Tibial artery (tissue), 4 donors: ENCODE data around the gene RPSA.
A peak's percentile ranks its signal among the peaks of the same experiment; 100 is the strongest.

Source experiments
- DNase-seq, 2 donors: peaks; one replicate each; pipeline ENCODE4 v3.0.0-alpha.2; 2019
- H3K27ac ChIP-seq, 2 donors: fragments of 200-600 bp; sonication (generic) in 1 of 2; 1 replicate in 1 of 2; 2 replicates in 1 of 2; pipeline ENCODE4 v1.5.1; 2018 to 2019; ENCODE audit warnings: mild to moderate bottlenecking in 1 of 2
- H3K27me3 ChIP-seq, 2 donors: fragments of 200-600 bp; sonication (generic) in 1 of 2; one replicate each; pipeline versions ENCODE4 v1.5.1 to v1.6.0; 2016 to 2019
- H3K36me3 ChIP-seq, 3 donors: fragments of 200-600 bp; sonication (generic) in 2 of 3; one replicate each; pipeline ENCODE4 v1.5.1; 2016 to 2019; ENCODE audit warnings: mild to moderate bottlenecking in 2 of 3
- H3K4me1 ChIP-seq, 4 donors: fragments of 200-600 bp; sonication (generic) in 2 of 4; 1 replicate in 3 of 4; 2 replicates in 1 of 4; pipeline ENCODE4 v1.5.1; 2016 to 2019
- H3K4me3 ChIP-seq, 2 donors: fragments of 200-600 bp; sonication (generic) in 1 of 2; 1 replicate in 1 of 2; 2 replicates in 1 of 2; pipeline ENCODE4 v1.5.1; 2018 to 2019; ENCODE audit warnings: mild to moderate bottlenecking in 2 of 2
- H3K9me3 ChIP-seq, 3 donors: fragments of 200-600 bp; sonication (generic) in 1 of 3; one replicate each; pipeline ENCODE4 v1.5.1; 2016 to 2019
- intact Hi-C: fragments of 100-400 bp; cut with DNase I; formaldehyde crosslinking; loops from one replicate; pipeline ENCODE4 v1.15.0; 2023; ENCODE audit warnings: low total_unique reads
- TF ChIP-seq, protein P1 (sequence below), 2 experiments: fragments of 200-600 bp in 1 of 2; fragments of 450-650 bp in 1 of 2; IDR thresholded peaks; one replicate each; pipeline ENCODE4 v1.5.1; 2017 to 2019; ENCODE audit warnings: antibody characterized with exemption in 2 of 2, mild to moderate bottlenecking in 1 of 2, moderate library complexity in 1 of 2

Gene RPSA

DNA sequence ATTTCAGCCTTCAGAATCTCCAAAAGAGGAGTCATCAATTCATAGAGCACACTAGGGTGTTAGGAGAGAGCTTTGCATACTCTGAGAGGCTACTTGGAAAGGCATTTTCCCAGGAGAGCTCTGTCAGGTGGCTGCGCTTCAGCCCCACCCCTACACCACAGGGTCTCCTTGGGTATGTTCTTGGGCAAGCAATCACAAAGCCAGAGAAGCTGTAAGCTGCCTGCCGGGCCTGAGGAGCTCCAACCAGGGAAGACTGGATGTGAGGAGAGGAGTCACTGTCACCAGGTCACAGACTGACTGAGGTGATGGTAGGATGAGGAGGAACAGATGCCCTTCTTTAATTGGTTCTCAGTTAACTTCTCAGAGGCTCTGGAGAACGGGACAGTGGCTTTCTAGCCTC, 9.8 kb upstream of the RPSA start:
- Histone ChIP-seq H3K4me3 (no peak overlapping the region), H3K36me3 (peaks cover 61 to 96% (median 92%) of the 10 kb centered on the region in 3 donors), H3K27ac (no peak overlapping the region), H3K4me1 (no peaks in the 10 kb centered on the region), H3K27me3 (no peaks in the 10 kb centered on the region), H3K9me3 (no peaks in the 10 kb centered on the region)
- intact Hi-C loops, result no loop called here
- TF ChIP-seq, protein P1, sequence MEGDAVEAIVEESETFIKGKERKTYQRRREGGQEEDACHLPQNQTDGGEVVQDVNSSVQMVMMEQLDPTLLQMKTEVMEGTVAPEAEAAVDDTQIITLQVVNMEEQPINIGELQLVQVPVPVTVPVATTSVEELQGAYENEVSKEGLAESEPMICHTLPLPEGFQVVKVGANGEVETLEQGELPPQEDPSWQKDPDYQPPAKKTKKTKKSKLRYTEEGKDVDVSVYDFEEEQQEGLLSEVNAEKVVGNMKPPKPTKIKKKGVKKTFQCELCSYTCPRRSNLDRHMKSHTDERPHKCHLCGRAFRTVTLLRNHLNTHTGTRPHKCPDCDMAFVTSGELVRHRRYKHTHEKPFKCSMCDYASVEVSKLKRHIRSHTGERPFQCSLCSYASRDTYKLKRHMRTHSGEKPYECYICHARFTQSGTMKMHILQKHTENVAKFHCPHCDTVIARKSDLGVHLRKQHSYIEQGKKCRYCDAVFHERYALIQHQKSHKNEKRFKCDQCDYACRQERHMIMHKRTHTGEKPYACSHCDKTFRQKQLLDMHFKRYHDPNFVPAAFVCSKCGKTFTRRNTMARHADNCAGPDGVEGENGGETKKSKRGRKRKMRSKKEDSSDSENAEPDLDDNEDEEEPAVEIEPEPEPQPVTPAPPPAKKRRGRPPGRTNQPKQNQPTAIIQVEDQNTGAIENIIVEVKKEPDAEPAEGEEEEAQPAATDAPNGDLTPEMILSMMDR (IDR thresholded peaks at IDR 0.05), result no peak
- DNase-seq, result no peak

DNA sequence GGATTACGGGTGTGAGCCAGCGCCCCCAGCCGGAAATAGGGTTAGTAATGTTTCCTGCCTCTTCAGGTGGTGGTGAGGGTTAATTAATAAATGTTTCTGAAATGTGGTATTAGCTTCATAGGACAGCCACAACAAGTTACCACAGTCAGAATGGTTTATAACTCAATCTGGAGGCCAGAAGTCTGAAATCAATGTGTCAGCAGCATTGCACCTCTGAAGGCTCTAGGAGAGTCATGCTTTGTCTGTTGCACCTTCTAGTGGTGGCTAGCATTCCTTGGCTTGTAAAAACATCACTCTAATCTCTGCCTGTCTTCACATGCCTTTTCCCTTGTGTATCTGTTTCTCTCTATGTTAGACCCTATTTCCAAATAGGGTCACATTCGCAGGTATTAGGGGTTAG, 7.8 kb upstream of the RPSA start:
- no peak overlapping the region for H3K27ac ChIP-seq
- no peaks in the 10 kb centered on the region for H3K9me3 ChIP-seq
- peaks cover 41 to 83% (median 72%) of the 10 kb centered on the region in 3 donors for H3K36me3 ChIP-seq
- DNase-seq, result no peak
- intact Hi-C loops, result no loop called here
- H3K27me3 ChIP-seq, result no peaks in the 10 kb centered on the region
- no peaks in the 10 kb centered on the region for H3K4me1 ChIP-seq
- TF ChIP-seq, protein P1 (IDR thresholded peaks at IDR 0.05), result no peak
- H3K4me3 ChIP-seq, result no peak overlapping the region

DNA sequence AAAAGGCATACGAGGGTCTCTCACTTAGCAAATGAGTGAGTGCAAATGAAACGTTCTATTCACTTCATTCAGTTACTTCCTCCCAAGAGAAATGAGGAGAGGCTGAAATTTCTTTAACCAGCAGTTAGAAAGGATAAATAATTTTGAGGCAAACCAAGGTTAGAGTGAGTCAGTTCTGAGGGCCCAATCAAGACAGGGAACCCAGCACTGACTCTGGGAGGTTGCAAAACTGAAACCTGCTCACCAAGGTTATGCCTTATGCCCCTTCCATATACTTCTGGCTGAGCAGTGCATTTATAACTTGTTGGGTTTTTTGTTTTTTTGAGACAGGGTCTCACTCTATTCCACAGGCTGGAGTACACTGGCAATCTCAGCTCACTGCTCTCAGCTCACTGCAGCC, 4.5 kb upstream of the RPSA start:
- intact Hi-C loops, result no loop called here
- Histone ChIP-seq H3K36me3 (peaks cover 11 to 51% (median 40%) of the 10 kb centered on the region in 3 donors), H3K27me3 (no peaks in the 10 kb centered on the region), H3K4me3 (no peak overlapping the region), H3K27ac (no peak overlapping the region), H3K4me1 (peaks cover 0 to 1% (median 0%) of the 10 kb centered on the region in 4 donors), H3K9me3 (no peaks in the 10 kb centered on the region)
- DNase-seq, result no peak
- TF ChIP-seq, protein P1 (IDR thresholded peaks at IDR 0.05), result no peak

DNA sequence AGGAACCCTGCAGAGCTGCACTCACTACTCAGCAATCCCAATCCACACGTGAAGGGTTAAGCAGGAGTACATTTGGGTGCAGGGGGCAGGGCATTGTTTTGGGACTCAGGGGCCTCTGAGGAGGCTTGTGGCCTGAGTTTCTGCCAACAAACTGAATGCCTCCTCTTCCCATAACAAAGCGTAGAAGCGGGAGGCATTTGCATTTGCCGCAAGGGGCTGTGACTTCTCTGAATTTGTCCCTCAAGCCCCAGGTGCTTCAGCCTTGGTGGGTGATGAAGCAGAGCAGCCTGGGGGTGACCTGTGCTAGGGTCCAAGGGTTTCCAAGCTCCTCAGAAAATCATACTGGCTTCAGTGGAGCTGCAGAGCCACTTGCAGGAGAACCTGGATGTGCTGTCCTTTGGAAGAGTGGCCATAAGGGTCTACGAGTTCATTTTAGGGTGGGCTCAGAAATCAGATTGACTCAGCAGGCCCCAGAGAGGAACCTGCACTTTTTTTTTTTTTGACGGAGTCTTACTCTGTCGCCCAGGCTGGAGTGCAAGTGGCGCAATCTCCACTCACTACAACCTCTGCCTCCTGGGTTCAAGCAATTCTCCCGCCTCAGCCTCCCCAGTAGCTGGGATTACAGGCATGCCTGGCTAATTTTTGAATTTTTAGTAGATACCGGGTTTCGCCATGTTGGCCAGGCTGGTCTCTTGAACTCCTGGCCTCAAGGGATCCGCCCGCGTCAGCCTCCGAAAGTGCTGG, 1.4 kb upstream of the RPSA start:
- intact Hi-C loops, result no loop called here
- Histone ChIP-seq H3K4me3 (no peak overlapping the region), H3K9me3 (no peaks in the 10 kb centered on the region), H3K27me3 (no peaks in the 10 kb centered on the region), H3K36me3 (peaks cover 16 to 40% (median 20%) of the 10 kb centered on the region in 3 donors), H3K4me1 (peaks cover 0 to 24% (median 15%) of the 10 kb centered on the region in 4 donors), H3K27ac (no peak overlapping the region)
- TF ChIP-seq, protein P1 (IDR thresholded peaks at IDR 0.05), result no peak
- no peak for DNase-seq

DNA sequence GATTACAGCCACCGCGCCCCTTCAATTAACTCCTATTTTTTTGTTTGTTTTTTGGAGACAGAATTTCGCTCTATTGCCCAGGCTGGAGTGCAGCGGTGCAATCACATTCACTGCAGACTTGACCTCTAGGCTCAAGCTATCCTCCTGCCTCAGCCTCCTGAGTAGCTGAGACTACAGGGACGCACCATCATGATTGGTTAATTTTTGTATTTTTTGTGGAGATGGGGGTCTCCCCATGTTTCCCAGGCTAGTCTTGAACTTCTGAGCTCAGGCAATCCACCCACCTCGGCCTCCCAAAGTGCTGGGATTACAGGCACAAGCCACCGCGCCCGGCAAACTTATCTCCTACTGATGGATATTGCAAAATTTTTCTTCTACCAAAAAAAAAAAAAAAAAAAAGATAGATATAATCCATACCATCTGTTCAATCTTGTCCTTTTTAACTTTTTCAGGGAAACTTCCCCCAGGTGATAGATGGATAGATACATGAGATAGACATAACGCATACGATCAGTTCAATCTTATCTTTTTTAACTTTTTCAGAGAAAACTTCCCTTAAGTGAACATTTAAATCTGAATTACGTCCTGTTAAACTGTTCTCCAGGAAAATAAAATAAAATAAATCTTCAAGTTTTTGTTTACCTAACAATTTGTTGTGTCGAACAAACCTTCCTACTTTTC, 693 bp upstream of the RPSA start:
- H3K4me3 ChIP-seq, result peak overlapping the region; percentile 70 to 72
- H3K9me3 ChIP-seq, result no peaks in the 10 kb centered on the region
- intact Hi-C loops, result loop anchor here (2.0 kb wide), 1 partner anchor 23 kb away; the partner anchor contains the start of gene SLC25A38
- TF ChIP-seq, protein P1 (IDR thresholded peaks at IDR 0.05), result no peak
- H3K27me3 ChIP-seq, result no peaks in the 10 kb centered on the region
- H3K4me1 ChIP-seq, result peaks cover 0 to 27% (median 16%) of the 10 kb centered on the region in 4 donors
- no peak for DNase-seq
- peaks cover 21 to 41% (median 27%) of the 10 kb centered on the region in 3 donors for H3K36me3 ChIP-seq
- peak overlapping the region; percentile 73 to 75 for H3K27ac ChIP-seq
